Activated CD4-positive, alpha-beta T cell treated with anti-CD3 and anti-CD28 coated beads for 48 hours (primary cell): ENCODE measurements around the gene IFT20.

Experiments used
- DNase-seq: peaks from one replicate; pipeline ENCODE4 v3.0.0-alpha.2; 2020

Gene IFT20, protein sequence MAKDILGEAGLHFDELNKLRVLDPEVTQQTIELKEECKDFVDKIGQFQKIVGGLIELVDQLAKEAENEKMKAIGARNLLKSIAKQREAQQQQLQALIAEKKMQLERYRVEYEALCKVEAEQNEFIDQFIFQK

DNA sequence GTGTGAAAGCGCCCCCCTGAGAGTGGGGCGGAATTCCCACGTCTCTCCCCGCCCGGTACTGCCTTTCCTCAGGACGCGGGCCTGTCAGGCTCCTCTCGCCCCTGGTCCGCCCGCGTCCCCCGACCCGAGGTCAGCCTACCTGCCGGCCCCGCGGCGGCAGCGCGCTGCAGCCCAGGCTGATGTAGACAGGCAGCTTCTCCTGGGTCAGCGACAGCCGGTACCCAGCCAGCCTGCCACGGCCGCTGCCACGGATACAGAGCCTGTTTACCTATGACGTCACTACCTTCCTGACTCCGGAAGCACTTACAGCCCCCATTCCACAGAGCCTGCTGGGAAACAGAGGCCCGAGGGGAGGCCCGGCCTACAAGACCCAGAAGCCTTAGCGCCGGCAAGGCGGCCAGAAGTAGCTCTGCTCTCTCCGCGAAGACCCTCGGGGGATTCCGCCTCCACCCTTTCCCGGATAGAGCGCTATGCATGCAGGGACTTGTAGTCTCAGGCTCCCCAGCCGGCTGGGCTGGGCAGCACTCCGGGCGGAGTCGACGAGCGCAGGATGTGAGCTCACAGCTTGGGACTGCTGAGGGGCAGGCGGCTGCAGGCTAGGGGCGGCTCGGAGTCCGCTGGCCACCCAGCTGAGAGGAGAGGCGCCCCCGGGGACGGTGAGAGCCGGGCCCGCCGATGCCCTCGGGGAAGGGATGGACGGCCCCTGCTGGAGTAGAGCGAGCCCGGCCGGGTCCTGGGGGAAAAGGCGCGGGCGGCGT is at the start of gene IFT20, which contains the start of gene TNFAIP1:
Gene IFT20, minus strand, starts transcription at position 272 of the 758 bp plus-strand sequence. CDS start 3,487 bp downstream, outside the sequence.
Gene TNFAIP1, plus strand, starts transcription at position 561 of the 758 bp plus-strand sequence. CDS start 3,761 bp downstream, outside the sequence.
- DNase-seq = peak; percentile 98

DNA sequence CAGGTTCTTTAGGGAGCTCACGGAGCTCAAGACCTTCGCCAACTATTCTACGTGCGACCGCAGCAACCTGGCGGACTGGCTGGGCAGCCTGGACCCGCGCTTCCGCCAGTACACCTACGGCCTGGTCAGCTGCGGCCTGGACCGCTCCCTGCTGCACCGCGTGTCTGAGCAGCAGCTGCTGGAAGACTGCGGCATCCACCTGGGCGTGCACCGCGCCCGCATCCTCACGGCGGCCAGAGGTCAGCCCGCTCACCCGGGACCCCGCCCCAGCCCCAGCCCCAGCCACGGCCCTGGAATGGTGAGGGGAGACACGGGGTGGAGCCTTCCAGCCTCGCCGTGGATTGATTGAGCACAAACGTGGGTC is 49.7 kb upstream of the IFT20 start:
- no peak for DNase-seq

DNA sequence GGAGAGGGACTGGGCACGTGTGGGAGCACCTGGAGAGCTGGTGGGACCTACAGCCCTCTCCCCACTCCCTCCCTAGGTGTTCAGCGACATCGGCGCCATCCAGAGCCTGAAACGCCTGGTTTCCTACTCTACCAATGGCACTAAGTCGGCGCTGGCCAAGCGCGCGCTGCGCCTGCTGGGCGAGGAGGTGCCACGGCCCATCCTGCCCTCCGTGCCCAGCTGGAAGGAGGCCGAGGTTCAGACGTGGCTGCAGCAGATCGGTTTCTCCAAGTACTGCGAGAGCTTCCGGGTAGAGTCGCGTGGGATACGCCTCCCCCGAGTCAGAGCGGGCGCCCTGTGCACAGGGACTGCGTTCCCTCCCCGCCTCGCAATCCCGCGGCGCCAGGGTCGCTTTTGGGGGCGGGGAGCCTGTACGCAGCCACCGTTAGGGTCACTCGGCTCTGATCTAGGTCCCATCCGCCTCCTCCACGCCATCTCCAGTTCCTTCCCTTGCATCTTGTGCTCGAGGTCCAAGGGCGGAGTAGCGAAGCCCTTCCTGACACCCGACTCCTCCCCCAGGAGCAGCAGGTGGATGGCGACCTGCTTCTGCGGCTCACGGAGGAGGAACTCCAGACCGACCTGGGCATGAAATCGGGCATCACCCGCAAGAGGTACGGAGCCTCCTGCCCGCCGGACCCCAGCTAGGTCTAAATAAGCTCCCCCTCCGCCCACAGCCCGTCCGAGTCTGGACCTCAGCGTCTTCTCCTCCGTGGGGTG is 49.2 kb upstream of the IFT20 start:
- peak; percentile 78 for DNase-seq

DNA sequence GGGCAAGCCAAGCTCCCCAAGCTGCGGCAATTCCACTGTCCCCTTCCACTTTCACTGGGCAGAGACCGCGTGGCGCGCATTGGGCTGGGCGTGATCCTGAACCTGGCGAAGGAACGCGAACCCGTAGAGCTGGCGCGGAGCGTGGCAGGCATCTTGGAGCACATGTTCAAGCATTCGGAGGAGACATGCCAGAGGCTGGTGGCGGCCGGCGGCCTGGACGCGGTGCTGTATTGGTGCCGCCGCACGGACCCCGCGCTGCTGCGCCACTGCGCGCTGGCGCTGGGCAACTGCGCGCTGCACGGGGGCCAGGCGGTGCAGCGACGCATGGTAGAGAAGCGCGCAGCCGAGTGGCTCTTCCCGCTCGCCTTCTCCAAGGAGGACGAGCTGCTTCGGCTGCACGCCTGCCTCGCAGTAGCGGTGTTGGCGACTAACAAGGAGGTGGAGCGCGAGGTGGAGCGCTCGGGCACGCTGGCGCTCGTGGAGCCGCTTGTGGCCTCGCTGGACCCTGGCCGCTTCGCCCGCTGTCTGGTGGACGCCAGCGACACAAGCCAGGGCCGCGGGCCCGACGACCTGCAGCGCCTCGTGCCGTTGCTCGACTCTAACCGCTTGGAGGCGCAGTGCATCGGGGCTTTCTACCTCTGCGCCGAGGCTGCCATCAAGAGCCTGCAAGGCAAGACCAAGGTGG is 46.0 kb upstream of the IFT20 start:
- DNase-seq = peak; percentile 63

DNA sequence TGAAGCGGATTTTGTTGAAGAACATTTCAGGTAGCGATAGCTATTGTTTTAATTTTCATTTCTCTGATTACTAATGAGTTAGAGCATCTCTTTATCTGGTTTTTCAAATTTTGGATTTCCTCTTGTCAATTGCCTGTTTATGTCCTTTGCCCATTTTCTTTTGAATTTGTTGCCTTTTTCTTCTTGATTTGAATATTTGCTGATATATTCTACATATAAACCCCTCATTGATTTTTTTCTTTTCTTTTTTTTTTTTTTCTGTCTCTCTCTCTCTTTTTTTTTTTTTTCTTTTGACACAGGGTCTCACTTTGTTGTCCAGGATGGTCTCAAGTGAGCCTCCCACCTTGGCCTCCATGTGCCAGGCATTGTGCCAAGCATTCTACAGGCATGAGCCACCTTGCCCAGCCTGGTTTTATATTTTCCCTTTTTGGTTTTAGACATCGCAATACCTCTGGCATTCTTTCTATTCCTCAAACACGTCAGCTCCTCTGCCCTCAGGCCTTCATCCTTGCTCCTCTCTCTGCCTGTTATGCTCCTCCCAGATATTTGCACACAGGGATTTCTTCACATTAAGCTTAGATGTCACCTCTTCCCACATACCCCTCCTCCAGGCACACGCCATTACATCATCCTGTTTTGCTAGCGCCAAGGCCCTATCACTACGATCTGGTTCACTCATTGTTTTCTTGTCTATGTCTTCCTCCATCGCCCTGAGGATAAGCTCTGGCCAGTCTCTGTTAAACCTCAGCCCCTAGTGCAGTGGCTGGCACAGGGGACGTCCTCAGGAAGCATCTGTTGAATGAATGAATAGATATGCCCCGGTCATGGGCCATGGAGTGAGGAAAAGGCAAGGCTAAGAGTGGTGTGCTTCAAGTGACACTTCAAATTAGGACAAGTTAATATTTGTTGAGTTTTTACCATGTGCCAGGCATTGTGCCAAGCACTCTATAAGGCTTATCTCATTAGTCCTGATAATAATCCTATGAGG is 44.8 kb upstream of the IFT20 start:
- no peak for DNase-seq

DNA sequence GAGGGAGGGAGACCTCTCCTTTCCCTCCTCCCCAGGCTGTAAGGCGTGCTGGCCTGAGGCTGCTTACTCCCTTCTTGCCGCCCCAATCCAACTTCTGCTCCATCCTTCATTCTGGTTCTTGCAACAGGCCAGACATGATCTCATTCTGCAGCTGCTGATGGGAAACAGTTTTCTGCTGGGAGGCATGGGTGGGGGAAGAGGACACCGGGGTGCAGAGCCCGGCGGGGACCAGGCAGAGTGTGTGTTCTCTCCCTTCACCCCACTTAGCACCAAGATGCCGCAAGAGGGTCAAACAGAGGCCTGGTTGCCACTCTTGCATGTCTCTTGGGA is 37.6 kb upstream of the IFT20 start:
- DNase-seq = no peak

DNA sequence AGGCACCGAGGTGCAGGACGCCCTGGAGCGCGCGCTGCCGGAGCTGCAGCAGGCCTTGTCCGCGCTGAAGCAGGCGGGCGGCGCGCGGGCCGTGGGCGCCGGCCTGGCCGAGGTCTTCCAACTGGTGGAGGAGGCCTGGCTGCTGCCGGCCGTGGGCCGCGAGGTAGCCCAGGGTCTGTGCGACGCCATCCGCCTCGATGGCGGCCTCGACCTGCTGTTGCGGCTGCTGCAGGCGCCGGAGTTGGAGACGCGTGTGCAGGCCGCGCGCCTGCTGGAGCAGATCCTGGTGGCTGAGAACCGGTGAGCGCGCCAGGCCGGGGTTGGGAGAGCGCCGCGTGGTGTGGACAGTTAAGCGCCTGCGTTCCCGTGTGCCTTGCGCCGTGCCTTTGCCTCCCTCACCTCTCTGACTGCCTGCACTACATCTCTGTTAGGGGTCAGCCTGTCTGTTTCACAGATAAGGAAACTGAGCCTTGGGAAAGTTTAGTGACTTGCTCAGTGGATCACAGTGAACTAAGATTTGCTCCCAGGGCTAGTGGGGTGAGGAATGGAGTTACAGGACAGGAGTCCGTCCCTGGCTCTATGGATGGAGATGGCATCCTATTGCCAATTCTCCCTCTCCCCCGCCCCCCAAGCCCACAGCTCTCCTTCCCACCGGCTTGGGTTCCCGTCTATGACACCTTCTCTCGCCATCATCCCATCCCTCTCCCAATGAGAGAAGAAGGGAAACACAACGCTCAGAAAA is 37.1 kb upstream of the IFT20 start:
- peak; percentile 53 for DNase-seq

DNA sequence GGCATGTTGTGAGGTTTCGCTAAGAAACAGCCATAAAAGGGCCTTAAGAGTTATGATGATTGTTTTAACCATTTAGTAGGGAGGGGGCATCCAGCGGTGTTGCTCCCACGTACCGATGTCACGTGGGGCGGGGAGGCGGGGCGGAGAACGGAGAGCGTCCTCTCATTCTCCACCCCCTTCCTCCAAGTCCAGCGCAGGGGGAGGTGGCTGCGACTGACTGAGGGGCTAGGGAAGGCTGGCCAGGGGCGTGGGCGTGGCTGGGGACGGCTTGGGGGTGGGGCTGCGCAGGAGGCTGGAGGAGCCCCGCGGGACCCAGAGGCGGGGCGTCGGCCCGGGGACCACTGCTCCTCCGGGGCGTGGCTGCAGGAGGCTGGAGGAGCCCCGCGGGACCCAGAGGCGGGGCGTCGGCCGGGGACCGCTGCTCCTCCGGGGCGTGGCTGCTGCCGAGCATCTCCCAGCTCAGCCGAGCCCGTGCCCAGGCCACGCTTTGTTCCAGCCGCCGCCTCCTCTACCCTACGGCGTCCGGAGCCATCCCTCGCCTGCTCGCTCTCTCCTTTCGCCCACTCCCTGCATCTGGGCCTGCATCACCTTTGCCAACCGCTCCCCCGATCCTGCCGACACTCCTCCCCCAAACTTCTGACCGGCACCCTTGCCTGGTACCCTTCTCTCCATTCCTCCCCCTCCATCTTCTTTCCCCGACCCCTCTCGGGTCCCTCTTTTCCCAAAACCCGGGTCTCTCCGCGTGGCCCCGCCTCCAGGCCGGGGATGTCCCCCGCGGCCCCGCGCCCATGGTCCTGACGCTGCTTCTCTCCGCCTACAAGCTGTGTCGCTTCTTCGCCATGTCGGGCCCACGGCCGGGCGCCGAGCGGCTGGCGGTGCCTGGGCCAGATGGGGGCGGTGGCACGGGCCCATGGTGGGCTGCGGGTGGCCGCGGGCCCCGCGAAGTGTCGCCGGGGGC is 36.3 kb upstream of the IFT20 start, which contains the start of gene SARM1:
Gene SARM1, plus strand, starts transcription at position 450 of the 958 bp plus-strand sequence. Its CDS starts 339 bp downstream, at position 789.
- peak; percentile 90 for DNase-seq

DNA sequence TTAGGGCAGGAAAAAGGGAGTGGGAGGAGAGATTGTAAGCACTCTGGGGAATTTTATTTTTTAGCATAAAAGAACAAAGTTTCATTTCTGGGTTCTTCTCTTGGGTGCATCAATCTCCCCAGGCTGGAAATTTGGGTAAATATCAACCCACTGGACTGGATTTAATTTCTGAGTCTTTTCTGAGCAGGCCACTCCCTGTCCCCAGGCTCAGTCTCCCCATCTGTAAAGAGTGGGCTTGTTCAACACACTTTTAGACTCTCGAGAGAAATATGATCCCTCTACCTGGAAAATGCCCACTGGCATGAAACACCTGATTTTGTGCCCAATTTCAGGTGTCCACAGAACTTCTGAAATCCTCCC is 35.5 kb upstream of the IFT20 start:
- DNase-seq = no peak

DNA sequence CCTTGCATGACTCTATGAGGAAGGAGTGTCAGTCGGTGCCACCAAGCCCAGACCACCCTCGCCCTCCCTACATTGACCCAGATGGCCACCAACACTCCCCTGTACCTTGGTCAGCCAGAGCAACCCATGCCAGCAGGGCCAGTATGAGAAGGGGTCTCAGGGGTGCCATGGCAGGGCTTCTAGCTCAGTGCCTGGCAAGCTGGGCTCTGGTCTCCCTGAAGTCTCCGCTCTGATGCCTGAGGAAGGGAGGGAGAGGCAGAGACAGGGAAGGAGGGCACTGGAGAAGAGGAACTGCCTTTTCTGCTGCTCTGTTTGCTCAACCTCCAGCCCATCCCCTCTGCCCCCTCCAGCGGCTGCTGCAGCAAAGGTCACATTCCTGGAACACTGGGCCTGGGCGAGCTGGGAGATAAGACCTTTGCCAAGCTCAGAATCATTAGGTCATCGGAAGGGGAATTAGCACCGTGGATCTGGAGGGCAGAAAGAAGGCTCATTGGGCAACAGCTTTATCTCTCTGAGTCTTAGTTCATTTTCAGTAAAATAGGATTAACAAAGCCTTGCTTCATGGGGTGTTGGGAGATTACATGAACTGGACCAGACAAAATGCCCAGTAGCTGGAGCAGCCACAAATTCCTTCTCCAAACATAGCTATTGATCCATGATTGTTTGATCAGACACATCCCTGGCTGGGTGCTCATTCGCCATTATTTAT is 34.9 kb upstream of the IFT20 start, which contains the start of gene VTN:
Gene VTN, minus strand, starts transcription at position 273 of the 709 bp plus-strand sequence. Its CDS starts 104 bp downstream, at position 169.
- DNase-seq = no peak

DNA sequence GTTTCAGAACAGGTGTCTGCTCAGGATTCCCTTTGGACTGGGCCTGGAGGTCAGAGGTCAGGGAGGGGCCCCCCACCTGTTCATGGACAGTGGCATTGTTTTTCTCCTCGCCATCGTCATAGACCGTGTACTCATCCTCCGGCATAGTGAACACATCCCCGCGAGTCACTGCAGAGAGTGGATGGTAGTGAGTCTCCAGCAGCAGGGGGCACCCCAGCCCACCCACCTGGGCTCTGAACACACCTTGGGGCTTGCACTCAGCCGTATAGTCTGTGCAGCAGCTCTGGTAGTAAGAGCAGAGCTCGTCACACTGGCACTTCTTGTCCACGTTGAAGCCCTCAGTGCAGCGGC is 34.4 kb upstream of the IFT20 start:
- no peak for DNase-seq

DNA sequence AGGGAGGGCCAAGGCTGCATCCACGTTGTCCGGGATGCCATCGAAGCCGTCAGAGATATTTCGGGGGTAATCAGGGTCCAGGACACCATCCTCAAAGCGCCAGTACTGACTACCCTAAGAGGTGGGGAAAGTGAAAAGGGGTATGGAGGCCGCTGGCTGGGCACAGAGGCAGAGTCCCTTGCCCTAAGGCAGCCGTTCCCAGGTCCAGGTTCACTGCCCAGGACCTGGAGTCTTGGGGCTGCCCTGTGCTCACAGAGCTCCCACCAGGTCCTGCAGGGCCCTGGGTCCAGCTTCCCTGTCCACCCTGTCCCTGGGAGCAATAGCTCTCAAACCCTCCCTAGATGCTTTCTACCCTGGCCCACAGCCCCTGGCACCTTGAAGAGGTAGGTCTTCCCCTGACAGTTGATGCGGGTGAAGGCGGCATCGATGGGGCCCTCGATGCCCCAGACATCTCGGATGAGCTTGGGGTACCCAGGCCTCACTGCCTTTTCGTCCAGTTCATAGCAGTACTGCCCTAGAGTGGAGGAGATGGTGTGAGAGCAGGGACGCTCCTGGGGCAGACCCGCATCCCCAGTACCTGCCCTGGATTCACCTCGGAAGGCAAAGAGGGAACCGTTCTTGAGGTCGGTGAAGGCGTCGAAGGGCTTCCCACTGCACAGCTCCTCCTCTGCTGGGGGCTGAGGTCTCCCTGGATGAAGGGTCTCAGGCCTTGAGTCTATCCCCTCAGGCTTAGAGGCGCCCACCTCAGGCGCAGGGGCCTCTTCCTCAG is 33.8 kb upstream of the IFT20 start:
- DNase-seq = no peak

DNA sequence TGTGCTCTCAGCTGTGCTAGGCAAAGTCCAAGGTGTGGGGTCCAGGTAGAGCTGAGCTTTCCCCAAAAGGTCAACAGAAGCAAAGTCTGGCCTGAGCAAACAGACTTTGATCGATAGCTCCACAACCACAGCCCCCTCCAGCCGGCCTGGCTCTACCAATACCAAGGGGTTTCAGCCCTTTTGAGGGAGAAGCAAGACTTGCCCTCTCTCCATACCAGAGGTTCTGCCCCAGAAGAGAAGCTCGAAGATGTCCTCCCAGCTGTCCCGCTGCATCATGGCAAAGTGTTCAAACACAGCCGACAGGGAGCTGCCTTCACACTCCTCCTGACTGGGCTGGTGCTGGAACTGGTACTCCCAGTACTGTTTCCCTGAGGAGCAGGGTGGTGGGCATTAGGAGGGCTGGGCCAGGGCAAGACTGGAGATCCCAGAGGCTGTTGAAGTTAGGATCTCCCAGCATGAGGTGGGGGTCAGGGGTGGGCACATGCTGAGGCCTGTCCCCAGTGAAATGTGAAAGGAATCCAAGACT is 33.1 kb upstream of the IFT20 start:
- no peak for DNase-seq

DNA sequence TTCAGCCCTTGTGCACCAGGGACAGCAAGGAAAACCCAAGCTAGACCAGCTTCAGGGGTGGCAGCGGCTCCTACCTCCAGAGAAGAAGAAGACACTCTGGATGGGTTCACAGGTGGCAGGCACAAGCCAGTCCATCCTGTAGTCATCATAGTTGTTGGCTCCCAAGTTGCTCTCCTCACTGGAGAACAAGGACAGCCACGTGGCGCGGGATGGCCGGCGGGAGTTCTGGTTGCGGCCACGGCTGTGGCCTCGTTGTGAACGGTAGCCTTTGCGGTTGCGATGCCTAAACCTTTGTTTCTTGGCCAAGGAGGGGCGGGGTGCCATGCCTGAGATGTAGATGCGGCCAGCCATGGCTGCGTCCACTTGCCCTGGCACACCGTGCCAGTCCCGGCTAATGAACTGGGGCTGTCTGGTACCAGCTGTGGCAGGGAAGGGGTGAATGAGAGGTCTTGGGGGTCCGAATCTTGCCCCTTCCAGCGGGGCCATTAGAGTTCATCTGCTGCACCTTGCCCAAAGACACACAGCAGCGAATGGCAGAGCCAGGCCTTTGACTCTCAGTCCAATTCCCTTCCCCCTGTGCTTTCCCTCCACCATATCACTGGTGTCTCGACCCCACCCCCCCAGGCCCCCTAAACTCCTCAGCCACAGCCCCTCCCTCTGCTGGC is 32.5 kb upstream of the IFT20 start:
- no peak for DNase-seq

DNA sequence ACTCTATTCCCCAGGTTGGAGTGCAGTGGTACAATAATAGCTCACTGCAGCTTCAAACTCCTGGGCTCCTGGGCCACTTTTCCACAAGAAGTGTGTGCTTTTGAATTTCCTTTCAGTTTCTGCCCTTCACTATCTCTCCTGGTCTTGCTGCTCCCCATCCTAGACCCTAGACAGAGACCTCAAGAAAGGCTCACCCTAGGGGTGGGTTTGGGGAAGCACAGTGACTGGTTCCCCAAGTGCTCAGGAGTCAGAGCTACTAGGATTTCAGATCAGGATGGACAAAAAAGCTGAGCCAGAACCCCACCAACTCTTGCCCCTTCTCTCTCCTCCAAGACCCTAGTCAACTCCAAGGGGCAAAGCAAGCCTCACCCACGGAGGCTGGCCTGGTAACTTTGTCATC is 31.3 kb upstream of the IFT20 start:
- no peak for DNase-seq

DNA sequence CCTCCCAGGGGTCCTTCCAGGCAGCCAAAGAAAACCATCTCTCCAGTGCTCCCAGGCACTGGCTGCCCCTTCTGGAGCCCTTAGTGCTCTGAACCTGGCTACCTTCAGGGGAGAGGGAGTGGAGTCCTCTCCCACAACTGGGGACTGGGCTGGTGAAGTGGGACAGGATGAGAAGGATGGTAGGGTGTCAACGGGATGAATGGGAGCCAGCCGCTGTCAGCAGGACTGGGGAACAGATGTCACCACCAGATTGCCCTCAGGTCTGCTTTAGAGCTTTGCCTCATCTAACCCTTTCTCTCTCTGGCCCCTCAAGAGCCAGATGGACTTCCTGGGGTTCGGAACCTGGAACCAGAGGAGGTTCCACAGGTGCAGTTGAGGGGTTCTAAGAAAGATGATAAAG is 30.2 kb upstream of the IFT20 start:
- no peak for DNase-seq

DNA sequence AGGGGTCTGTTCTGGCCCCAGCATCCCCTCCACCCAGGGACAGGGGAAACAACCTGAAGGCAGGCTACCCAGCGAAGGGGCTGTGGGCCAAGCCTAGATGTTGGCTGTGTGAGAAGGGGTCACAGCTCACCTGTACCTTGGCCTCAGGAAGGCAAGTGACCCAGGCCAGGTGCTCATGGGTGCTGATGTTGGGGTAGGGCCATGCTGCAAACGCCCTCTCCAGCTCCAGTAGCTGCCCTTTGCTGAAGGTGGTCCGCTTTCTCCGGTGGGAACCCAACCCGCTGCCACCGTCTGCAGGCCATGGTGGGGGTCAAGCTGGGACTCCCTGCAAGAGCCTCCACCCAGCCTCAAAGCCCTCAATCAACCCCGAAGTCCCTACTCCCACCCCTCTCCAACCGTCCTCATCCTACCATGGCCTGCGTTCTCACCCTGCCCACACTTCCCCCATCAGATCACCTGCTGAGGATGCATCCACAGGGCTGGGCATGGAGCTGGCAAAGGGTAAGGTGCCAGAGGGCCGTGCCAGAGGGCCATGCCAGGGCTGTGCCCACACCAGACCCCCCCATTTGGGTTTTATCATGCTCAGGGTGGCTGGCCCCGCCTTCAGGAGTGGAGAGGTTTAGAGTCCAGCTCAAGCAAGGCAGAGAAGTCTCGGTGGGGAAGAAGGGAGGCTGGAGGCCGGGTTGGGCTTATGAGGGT is 29.5 kb upstream of the IFT20 start, which contains the start of gene SEBOX:
Gene SEBOX, minus strand, starts transcription at position 535 of the 699 bp plus-strand sequence. Its CDS starts 48 bp downstream, at position 487.
- no peak for DNase-seq
